ENCODE data around the gene UBE2G2.

Gene UBE2G2

DNA sequence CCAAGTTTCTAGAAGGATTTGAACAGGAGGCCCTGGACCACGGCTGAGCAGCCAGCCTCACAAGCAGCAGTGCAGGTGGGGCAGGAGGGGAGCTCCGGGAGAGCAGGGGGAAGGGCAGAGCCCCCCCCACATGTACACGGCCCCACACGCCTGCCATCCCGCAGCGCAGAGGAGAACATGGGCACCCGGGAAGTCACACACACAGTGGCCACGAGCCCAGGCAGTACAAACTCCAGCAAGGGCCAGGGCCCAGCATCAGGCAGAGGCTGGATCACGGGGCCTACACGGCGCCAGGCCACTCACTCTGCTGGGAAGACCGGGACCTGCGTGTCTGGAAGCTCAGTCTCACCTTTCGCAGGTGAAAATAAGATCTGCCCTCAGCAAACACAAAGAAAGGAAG is 11.0 kb upstream of the UBE2G2 start:
- no peak for TF ChIP-seq CTCF (IDR thresholded peaks at IDR 0.05)
- TF ChIP-seq ZFX (IDR thresholded peaks at IDR 0.05; ENCODE audit: borderline replicate concordance) = no peak
- no peak overlapping the region for H3K27ac ChIP-seq

DNA sequence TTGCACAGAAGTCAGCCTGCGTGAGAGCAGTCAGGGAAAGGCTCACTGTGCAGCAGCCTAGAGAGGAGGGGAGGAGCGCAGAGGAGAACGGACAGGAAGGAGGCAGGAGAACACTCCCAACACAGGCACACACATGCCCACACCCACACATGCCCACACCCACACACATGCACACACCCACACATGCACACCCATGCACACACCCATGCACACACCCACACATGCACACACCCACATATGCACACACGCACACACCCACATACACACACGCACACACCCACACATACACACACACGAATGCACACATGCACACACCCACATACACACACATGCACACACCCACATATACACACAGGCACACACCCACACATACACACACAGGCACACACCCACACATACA is 9.2 kb upstream of the UBE2G2 start:
- TF ChIP-seq CTCF (IDR thresholded peaks at IDR 0.05) (no peak), ZFX (IDR thresholded peaks at IDR 0.05; ENCODE audit: borderline replicate concordance) (no peak)
- H3K27ac ChIP-seq = no peak overlapping the region

GRCh38 chr21:44805859-44806258 is 4.2 kb upstream of the UBE2G2 start:
- peak overlapping the region; percentile 10; the same call in 1 of the 2 replicates for H3K27ac ChIP-seq
- TF ChIP-seq ZFX (IDR thresholded peaks at IDR 0.05; ENCODE audit: borderline replicate concordance) (no peak), CTCF (IDR thresholded peaks at IDR 0.05) (no peak)

DNA sequence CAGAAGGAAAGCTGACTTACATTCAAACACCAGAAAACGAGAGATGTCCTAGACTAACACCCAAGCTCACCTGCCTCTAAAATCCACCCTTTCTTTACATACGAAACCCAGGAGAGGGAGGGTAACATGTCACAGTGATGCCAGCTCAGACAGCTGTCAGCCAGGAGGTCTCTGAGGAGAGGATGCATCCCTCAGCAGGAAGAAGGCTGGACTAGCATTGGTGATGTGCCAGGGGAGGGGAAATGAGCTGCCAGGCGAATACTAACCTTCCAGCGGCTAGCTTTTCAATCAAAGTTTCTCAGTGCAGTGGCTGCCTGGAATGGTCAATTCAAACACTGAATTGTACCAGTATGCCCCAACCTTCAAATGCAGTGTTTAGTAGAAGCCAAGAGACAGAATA is 3.6 kb upstream of the UBE2G2 start:
- peak overlapping the region; percentile 10; the same call in 1 of the 2 replicates for H3K27ac ChIP-seq
- no peak for TF ChIP-seq CTCF (IDR thresholded peaks at IDR 0.05)
- TF ChIP-seq ZFX (IDR thresholded peaks at IDR 0.05; ENCODE audit: borderline replicate concordance) = no peak

DNA sequence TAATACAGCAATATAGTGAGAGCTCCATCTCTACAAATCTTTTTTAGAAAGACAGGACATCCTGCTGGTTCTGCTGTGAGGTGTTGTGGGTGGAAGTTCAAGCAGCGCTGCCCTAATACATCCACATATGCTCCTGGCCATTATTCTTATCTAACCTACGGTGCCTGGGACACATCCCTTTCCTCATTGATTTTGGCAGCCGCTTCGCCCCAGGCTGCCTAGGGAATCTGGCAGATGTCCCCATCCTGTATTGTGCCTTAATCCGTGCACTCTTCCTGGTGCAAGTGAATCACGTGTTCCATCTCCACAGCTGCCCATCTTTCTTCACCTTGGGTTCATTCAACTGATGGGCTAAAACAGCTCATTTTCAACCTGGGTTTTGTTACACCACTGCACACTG is 3.1 kb upstream of the UBE2G2 start:
- TF ChIP-seq ZFX (IDR thresholded peaks at IDR 0.05; ENCODE audit: borderline replicate concordance) (no peak), CTCF (IDR thresholded peaks at IDR 0.05) (no peak)
- H3K27ac ChIP-seq = no peak overlapping the region

- TF ChIP-seq ZFX (IDR thresholded peaks at IDR 0.05; ENCODE audit: borderline replicate concordance) = no peak
- no peak for TF ChIP-seq CTCF (IDR thresholded peaks at IDR 0.05)
- no peak overlapping the region for H3K27ac ChIP-seq
Observed at GRCh38 chr21:44803651-44804050, 2.0 kb upstream of the UBE2G2 start.

GRCh38 chr21:44802396-44803153 is 955 bp upstream of the UBE2G2 start:
- H3K27ac ChIP-seq = peak overlapping the region; percentile 75

More at GRCh38 chr21:44802396-44803153, 955 bp upstream of the UBE2G2 start:
- TF ChIP-seq ZFX (IDR thresholded peaks at IDR 0.05; ENCODE audit: borderline replicate concordance) (no peak), CTCF (IDR thresholded peaks at IDR 0.05) (no peak)

All from 22Rv1 (cell line).